Measurements from ENCODE around the gene TBC1D22A. TPM values are rescaled to one million over a fixed set of nuclear protein-coding genes. Genes with fewer than 3 reads are reported as not detected.

The TBC1D22A gene
- total RNA-seq, 4 donors from 2014 or later = 18.8 to 25.2 (median 23.1) TPM

DNA sequence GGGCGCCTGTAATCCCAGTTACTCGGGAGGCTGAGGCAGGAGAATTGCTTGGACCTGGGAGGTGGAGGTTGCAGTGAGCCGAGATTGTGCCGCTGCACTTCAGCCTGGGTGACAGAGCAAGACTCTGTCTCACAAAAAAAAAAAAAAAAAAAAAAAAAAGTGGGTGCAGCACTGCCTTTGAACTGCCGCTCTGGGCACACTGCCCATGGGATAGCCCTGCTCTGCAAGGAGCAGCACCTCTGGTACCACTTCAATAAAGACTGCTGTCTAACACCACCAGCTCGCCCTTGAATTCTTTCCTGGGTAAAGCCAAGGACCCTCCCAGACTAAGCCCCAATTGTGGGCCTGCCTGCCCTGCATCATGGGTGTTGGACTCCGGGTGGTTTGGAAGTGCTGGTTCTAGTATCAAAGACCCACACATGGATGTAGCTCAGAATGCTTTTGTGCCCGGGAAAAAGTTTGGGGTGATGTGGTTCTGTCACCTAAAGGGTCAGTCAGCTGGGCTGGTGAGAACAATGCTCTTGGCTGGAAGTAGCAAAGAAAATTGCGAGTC lies 444.3 kb downstream of the TBC1D22A start:
- no peaks in the 10 kb centered on the region for H3K9me3 ChIP-seq
- intact Hi-C loops (cut with DNase I; ENCODE audit: low total_unique reads) = no loop called here
- no peak overlapping the region for H3K4me3 ChIP-seq
- no peak for DNase-seq
- no peaks in the 10 kb centered on the region for H3K4me1 ChIP-seq
- no peak overlapping the region for H3K27ac ChIP-seq
- H3K36me3 ChIP-seq = no peaks in the 10 kb centered on the region
- ATAC-seq = no peak
- in situ Hi-C loops (cut with MboI; ENCODE audit: low sequenced_read_pairs in 4 of 4) = no loop called here
- peaks cover 3 to 10% (median 4%) of the 10 kb centered on the region in 3 donors for H3K27me3 ChIP-seq
- TF ChIP-seq, protein P1, sequence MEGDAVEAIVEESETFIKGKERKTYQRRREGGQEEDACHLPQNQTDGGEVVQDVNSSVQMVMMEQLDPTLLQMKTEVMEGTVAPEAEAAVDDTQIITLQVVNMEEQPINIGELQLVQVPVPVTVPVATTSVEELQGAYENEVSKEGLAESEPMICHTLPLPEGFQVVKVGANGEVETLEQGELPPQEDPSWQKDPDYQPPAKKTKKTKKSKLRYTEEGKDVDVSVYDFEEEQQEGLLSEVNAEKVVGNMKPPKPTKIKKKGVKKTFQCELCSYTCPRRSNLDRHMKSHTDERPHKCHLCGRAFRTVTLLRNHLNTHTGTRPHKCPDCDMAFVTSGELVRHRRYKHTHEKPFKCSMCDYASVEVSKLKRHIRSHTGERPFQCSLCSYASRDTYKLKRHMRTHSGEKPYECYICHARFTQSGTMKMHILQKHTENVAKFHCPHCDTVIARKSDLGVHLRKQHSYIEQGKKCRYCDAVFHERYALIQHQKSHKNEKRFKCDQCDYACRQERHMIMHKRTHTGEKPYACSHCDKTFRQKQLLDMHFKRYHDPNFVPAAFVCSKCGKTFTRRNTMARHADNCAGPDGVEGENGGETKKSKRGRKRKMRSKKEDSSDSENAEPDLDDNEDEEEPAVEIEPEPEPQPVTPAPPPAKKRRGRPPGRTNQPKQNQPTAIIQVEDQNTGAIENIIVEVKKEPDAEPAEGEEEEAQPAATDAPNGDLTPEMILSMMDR (IDR thresholded peaks at IDR 0.05 in 4 of 5, conservative IDR thresholded peaks at IDR 0.05 in 1 of 5) = no peak
- no peak for TF ChIP-seq POLR2A (IDR thresholded peaks at IDR 0.05)

DNA sequence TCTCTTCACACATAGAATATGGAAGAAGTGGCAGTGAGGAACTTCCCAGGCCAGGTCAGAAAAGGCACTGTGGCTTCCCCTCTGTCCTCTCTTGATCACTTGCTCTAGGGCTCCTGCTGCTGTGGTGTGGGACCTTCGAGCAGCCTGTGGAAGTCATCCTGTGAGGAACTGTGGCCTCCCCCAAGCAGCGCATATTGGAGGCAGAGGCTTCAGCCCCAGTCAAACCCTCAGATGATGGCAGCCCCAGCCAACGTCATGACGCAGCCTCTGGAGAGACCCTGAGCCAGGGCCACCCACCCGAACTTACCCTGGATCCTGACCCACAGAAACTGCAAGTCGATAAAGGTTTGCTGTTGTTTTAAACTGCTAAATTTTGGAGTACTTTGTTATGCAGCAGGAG lies 444.9 kb downstream of the TBC1D22A start:
- ATAC-seq = no peak
- Histone ChIP-seq H3K4me1 (no peaks in the 10 kb centered on the region), H3K9me3 (no peaks in the 10 kb centered on the region), H3K27me3 (peaks cover 0 to 4% (median 0%) of the 10 kb centered on the region in 3 donors), H3K36me3 (no peaks in the 10 kb centered on the region), H3K4me3 (no peak overlapping the region), H3K27ac (no peak overlapping the region)
- DNase-seq = no peak
- intact Hi-C loops (cut with DNase I; ENCODE audit: low total_unique reads) = no loop called here
- TF ChIP-seq, protein P1 (IDR thresholded peaks at IDR 0.05 in 4 of 5, conservative IDR thresholded peaks at IDR 0.05 in 1 of 5) = no peak
- no peak for TF ChIP-seq POLR2A (IDR thresholded peaks at IDR 0.05)
- in situ Hi-C loops (cut with MboI; ENCODE audit: low sequenced_read_pairs in 4 of 4) = no loop called here

DNA sequence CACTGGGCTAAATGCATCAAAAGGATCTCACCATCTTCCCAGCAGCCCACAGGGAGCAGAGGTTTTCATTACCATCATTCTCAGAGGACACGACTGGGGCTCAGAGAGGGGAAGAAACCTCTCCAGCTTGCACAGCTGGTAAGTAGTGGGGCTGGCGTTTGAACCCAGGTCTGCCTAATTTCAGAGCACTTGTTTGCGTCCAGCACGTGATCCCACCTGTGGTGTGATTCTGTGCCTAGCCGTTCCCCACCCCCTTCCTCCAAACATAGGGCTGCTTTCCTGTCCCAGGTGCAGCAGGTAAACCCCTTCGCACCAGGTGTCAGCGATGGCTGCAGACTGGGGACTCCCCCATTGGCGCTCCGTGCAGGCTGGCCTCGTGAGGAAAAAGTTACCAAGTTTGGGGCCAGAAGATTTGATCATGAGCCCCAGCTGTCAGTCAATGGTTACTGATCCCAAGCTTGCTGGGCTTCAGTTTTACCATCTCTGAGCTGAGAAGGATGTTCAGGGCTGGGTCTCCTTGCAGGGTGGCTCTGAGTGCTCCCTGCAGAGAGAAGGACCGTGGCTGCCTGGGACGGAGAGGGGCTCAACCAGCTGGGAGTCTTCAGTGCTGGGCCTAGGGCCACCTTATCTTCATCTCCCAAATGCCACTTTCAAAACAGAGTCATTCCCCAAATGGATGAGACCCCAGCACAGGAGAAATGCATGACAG lies 445.6 kb downstream of the TBC1D22A start:
- Histone ChIP-seq H3K9me3 (no peaks in the 10 kb centered on the region), H3K36me3 (no peaks in the 10 kb centered on the region), H3K4me3 (no peak overlapping the region), H3K27me3 (no peaks in the 10 kb centered on the region), H3K27ac (no peak overlapping the region), H3K4me1 (no peaks in the 10 kb centered on the region)
- intact Hi-C loops (cut with DNase I; ENCODE audit: low total_unique reads) (no loop called here), in situ Hi-C loops (cut with MboI; ENCODE audit: low sequenced_read_pairs in 4 of 4) (no loop called here)
- no peak for ATAC-seq
- no peak for DNase-seq
- TF ChIP-seq POLR2A (IDR thresholded peaks at IDR 0.05) = no peak
- TF ChIP-seq, protein P1 (IDR thresholded peaks at IDR 0.05 in 4 of 5, conservative IDR thresholded peaks at IDR 0.05 in 1 of 5) = no peak

DNA sequence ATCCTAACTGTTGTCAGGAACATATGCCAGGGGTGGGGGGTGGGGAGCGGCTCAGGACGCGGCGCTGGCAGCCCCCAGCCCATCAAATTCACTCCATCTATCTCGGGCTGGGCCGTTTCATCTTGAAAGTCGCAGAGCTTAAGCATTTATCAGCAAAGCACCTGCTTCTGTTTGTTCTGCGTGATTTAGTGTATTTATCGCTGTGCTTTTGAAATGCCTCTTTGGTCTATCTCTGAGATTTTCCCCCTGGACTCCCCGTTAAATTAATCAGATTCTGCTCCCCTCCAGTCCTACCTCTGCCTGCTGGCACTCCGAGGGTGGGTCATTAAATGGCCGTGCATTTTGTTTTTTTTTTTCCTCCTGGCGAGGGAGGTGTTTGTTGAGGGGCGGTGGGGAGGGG lies 446.2 kb downstream of the TBC1D22A start:
- no peak for DNase-seq
- Histone ChIP-seq H3K4me1 (no peaks in the 10 kb centered on the region), H3K27me3 (no peaks in the 10 kb centered on the region), H3K36me3 (no peaks in the 10 kb centered on the region), H3K9me3 (no peaks in the 10 kb centered on the region), H3K4me3 (no peak overlapping the region), H3K27ac (no peak overlapping the region)
- in situ Hi-C loops (cut with MboI; ENCODE audit: low sequenced_read_pairs in 4 of 4) (no loop called here), intact Hi-C loops (cut with DNase I; ENCODE audit: low total_unique reads) (no loop called here)
- no peak for ATAC-seq
- no peak for TF ChIP-seq POLR2A (IDR thresholded peaks at IDR 0.05)
- TF ChIP-seq, protein P1 (IDR thresholded peaks at IDR 0.05 in 4 of 5, conservative IDR thresholded peaks at IDR 0.05 in 1 of 5) = no peak

All from gastrocnemius medialis (tissue), 4 donors.